SK-N-MC (cell line): Measurements from ENCODE around the gene ANKRD13D.

Experiments used
- DNase-seq: peaks from one replicate; pipeline ENCODE4 v3.0.0-alpha.2; 2011; ENCODE audit warnings: low read depth, low spot score
- H3K27ac ChIP-seq: fragments of 200-600 bp; sonication (generic); 2 replicates; pipeline ENCODE4 v1.5.1; 2016; ENCODE audit warnings: mixed run types
- H3K36me3 ChIP-seq: fragments of 200-600 bp; sonication (generic); 2 replicates; pipeline ENCODE4 v1.6.1; 2017; ENCODE audit warnings: antibody characterized with exemption, low read length, mixed read lengths; ENCODE audit not compliant: insufficient read depth
- H3K4me3 ChIP-seq: fragments of 200-600 bp; sonication (generic); 2 replicates; pipeline ENCODE4 v1.5.1; 2016
- H3K9ac ChIP-seq: fragments of 200-600 bp; sonication (generic); 2 replicates; pipeline ENCODE4 v1.8.0; 2017; ENCODE audit warnings: mixed run types, mixed read lengths; ENCODE audit not compliant: insufficient read length
- H3K9me3 ChIP-seq: fragments of 200-600 bp; sonication (generic); 2 replicates; pipeline ENCODE4 v1.6.1; 2017; ENCODE audit warnings: low read depth, mild to moderate bottlenecking, antibody characterized with exemption, low read length, moderate library complexity, mixed read lengths
- EZH2 ChIP-seq: fragments of 200-600 bp; sonication (generic); IDR thresholded peaks from one replicate; pipeline ENCODE4 v1.6.1; 2017; ENCODE audit warnings: antibody characterized with exemption
- FOXP2 ChIP-seq: optimal IDR thresholded peaks from 2 replicates; pipeline ENCODE3; 2011; ENCODE audit warnings: mild to moderate bottlenecking, moderate library complexity; ENCODE audit not compliant: insufficient read depth; ENCODE audit errors: extremely low read length, control extremely low read depth
- POLR2AphosphoS5 ChIP-seq: IDR thresholded peaks from 2 replicates; pipeline ENCODE4 v1.6.1; 2012; ENCODE audit warnings: mild to moderate bottlenecking, low read depth, low read length, borderline replicate concordance

Gene ANKRD13D

GRCh38 chr11:67345247-67345919, 56.3 kb downstream of the ANKRD13D start:
- Histone ChIP-seq H3K9ac (no peak overlapping the region), H3K27ac (no peak overlapping the region), H3K9me3 (peaks cover 5% of the 10 kb centered on the region; the same call in 1 of the 2 replicates), H3K4me3 (no peak overlapping the region), H3K36me3 (no peaks in the 10 kb centered on the region)
- no peak for DNase-seq
- TF ChIP-seq FOXP2: no peak
- TF ChIP-seq POLR2AphosphoS5: no peak
- no peak for TF ChIP-seq EZH2

GRCh38 chr11:67345920-67346819, 57.1 kb downstream of the ANKRD13D start:
- H3K27ac ChIP-seq: no peak overlapping the region
- DNase-seq: no peak
- no peaks in the 10 kb centered on the region for H3K36me3 ChIP-seq
- H3K9me3 ChIP-seq: peaks cover 5% of the 10 kb centered on the region; the same call in 1 of the 2 replicates
- no peak overlapping the region for H3K9ac ChIP-seq
- TF ChIP-seq POLR2AphosphoS5 (no peak), EZH2 (no peak), FOXP2 (no peak)
- no peak overlapping the region for H3K4me3 ChIP-seq

GRCh38 chr11:67347964-67348749, 59.1 kb downstream of the ANKRD13D start:
- Histone ChIP-seq H3K36me3 (no peaks in the 10 kb centered on the region), H3K9me3 (no peaks in the 10 kb centered on the region), H3K4me3 (no peak overlapping the region), H3K9ac (no peak overlapping the region), H3K27ac (peak overlapping the region; percentile 10; the same call in 1 of the 2 replicates)
- no peak for DNase-seq
- TF ChIP-seq POLR2AphosphoS5 (no peak), EZH2 (no peak), FOXP2 (no peak)

GRCh38 chr11:67349036-67349435, 59.9 kb downstream of the ANKRD13D start:
- Histone ChIP-seq H3K27ac (no peak overlapping the region), H3K36me3 (no peaks in the 10 kb centered on the region), H3K4me3 (no peak overlapping the region), H3K9ac (no peak overlapping the region), H3K9me3 (no peaks in the 10 kb centered on the region)
- no peak for DNase-seq
- TF ChIP-seq FOXP2 (no peak), POLR2AphosphoS5 (no peak), EZH2 (no peak)

GRCh38 chr11:67349457-67349856, 60.4 kb downstream of the ANKRD13D start:
- H3K9me3 ChIP-seq: no peaks in the 10 kb centered on the region
- TF ChIP-seq EZH2 (no peak), FOXP2 (no peak), POLR2AphosphoS5 (no peak)
- H3K27ac ChIP-seq: no peak overlapping the region
- no peak overlapping the region for H3K4me3 ChIP-seq
- no peak overlapping the region for H3K9ac ChIP-seq
- no peaks in the 10 kb centered on the region for H3K36me3 ChIP-seq
- DNase-seq: no peak

- Histone ChIP-seq H3K36me3 (no peaks in the 10 kb centered on the region), H3K9ac (no peak overlapping the region), H3K4me3 (no peak overlapping the region), H3K27ac (no peak overlapping the region), H3K9me3 (no peaks in the 10 kb centered on the region)
- DNase-seq: no peak
- TF ChIP-seq EZH2 (no peak), FOXP2 (no peak), POLR2AphosphoS5 (no peak)
Measured at GRCh38 chr11:67349928-67350465, 60.9 kb downstream of the ANKRD13D start.

GRCh38 chr11:67351275-67352005, 62.3 kb downstream of the ANKRD13D start:
- Histone ChIP-seq H3K36me3 (no peaks in the 10 kb centered on the region), H3K9ac (no peak overlapping the region), H3K4me3 (no peak overlapping the region), H3K9me3 (no peaks in the 10 kb centered on the region), H3K27ac (no peak overlapping the region)
- TF ChIP-seq FOXP2: no peak
- no peak for TF ChIP-seq EZH2
- no peak for TF ChIP-seq POLR2AphosphoS5
- DNase-seq: no peak
